Activated naive CD8-positive, alpha-beta T cell treated with anti-CD3 and anti-CD28 coated beads for 36 hours (primary cell): ENCODE results near the gene SLC37A1. TPM values are rescaled to one million over a fixed set of nuclear protein-coding genes. Genes with fewer than 3 reads are reported as not detected.
"Not testable (repeated sequence)": the region's sequence is repeated elsewhere in the genome, so short reads cannot be mapped to it uniquely, and the experiment has no call there.

Source experiments
- DNase-seq: peaks from one replicate; pipeline ENCODE4 v3.0.0; 2021
- H3K27ac Mint-ChIP-seq: one replicate; pipeline ENCODE4 v1.8.0; 2022; ENCODE audit warnings: mild to moderate bottlenecking, moderate library complexity, mixed read lengths
- H3K27me3 Mint-ChIP-seq: one replicate; pipeline ENCODE4 v1.8.0; 2022; ENCODE audit warnings: mild to moderate bottlenecking, mixed read lengths
- H3K36me3 Mint-ChIP-seq: one replicate; pipeline ENCODE4 v1.8.0; 2021; ENCODE audit warnings: mild to moderate bottlenecking, mixed read lengths
- H3K4me1 Mint-ChIP-seq: one replicate; pipeline ENCODE4 v1.8.0; 2021; ENCODE audit warnings: mixed read lengths
- H3K4me3 Mint-ChIP-seq: one replicate; pipeline ENCODE4 v1.8.0; 2022; ENCODE audit warnings: mild to moderate bottlenecking, moderate library complexity, mixed read lengths
- H3K9me3 Mint-ChIP-seq: one replicate; pipeline ENCODE4 v1.8.0; 2022; ENCODE audit warnings: mixed read lengths
- total RNA-seq, 2 experiments: library from RNA; stranded (reverse); gene quantifications; one replicate each; pipeline ENCODE4 v1.2.3, GENCODE V29; 2021

SLC37A1 gene
- total RNA-seq = 10 to 100 TPM; 15.7 to 17.5 TPM

GRCh38 chr21:42513151-42513984, at the start of gene SLC37A1:
TSS of gene SLC37A1 (plus strand) at chr21:42513852. CDS start at chr21:42518455, 4,603 bp downstream.
- H3K4me3 Mint-ChIP-seq = peak within 1 kb of the TSS; percentile 86
- peaks cover 25% of the 10 kb centered on the region for H3K4me1 Mint-ChIP-seq
- peak within 1 kb of the TSS; percentile 80 for H3K27ac Mint-ChIP-seq
- no peaks in the 10 kb centered on the region for H3K9me3 Mint-ChIP-seq
- H3K27me3 Mint-ChIP-seq = no peaks in the 10 kb centered on the region
- peak; percentile 64 for DNase-seq
- H3K36me3 Mint-ChIP-seq = peaks cover 4% of the 10 kb centered on the region

GRCh38 chr21:42463861-42464515, 49.7 kb upstream of the SLC37A1 start:
- Mint-ChIP-seq H3K9me3 (peaks cover 9% of the 10 kb centered on the region), H3K27ac (peak overlapping the region; percentile 92), H3K4me1 (peaks cover 68% of the 10 kb centered on the region), H3K36me3 (peaks cover 7% of the 10 kb centered on the region), H3K4me3 (peak overlapping the region; percentile 56), H3K27me3 (peaks cover 4% of the 10 kb centered on the region)
- peak; percentile 53 for DNase-seq

DNA sequence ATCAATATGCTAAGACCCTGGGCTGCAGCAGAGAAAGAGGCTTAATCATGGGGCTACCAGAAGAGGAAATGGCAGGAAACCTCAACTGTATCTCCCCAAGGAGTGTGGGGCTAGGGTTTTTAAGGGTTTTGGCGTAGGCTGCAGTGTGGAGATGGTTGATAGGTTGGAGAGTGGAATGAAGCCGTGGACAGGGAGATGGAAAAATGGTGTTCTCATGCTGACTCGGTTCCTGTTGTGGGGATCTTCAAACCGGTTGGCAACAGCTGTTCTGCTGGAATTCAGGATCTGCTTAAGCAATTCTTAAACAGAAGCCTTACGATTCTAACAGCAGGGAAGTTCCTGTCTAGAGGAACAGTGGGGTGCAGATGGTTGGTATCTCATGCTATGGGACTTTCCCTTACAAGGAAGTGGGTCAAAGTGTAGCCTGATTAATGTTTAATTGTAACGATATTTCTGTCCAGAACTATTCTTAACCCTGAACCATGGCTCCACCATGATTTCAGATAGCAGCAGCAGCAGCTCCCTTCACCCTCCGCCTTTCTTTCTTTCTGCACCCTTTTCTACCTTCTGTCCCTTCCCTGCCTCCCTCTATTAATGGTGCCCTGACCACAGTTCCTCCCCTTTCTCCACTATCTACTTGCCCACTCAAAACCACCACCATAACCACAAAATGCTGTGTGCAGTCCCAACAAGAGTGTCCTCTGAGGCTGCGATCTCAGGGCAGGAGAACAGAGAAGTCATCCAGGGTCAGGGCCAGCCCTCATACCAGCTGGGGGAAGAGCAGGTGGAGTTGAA, 48.4 kb upstream of the SLC37A1 start:
- no peak overlapping the region for H3K4me3 Mint-ChIP-seq
- H3K27me3 Mint-ChIP-seq = peaks cover 4% of the 10 kb centered on the region
- H3K9me3 Mint-ChIP-seq = peaks cover 9% of the 10 kb centered on the region
- H3K36me3 Mint-ChIP-seq = peaks cover 7% of the 10 kb centered on the region
- peaks cover 64% of the 10 kb centered on the region for H3K4me1 Mint-ChIP-seq
- peak overlapping the region; percentile 49 for H3K27ac Mint-ChIP-seq
- no peak for DNase-seq

- DNase-seq = no peak
- Mint-ChIP-seq H3K36me3 (peaks cover 7% of the 10 kb centered on the region), H3K9me3 (peaks cover 9% of the 10 kb centered on the region), H3K27me3 (peaks cover 4% of the 10 kb centered on the region), H3K4me3 (no peak overlapping the region), H3K4me1 (peaks cover 58% of the 10 kb centered on the region), H3K27ac (no peak overlapping the region)
Measured at GRCh38 chr21:42465803-42466127, 47.9 kb upstream of the SLC37A1 start.

- H3K9me3 Mint-ChIP-seq = peaks cover 6% of the 10 kb centered on the region
- H3K4me1 Mint-ChIP-seq = peaks cover 49% of the 10 kb centered on the region
- H3K4me3 Mint-ChIP-seq = no peak overlapping the region
- H3K36me3 Mint-ChIP-seq = peaks cover 7% of the 10 kb centered on the region
- H3K27ac Mint-ChIP-seq = no peak overlapping the region
- peaks cover 4% of the 10 kb centered on the region for H3K27me3 Mint-ChIP-seq
- DNase-seq = no peak
Measured at GRCh38 chr21:42466700-42467099, 47.0 kb upstream of the SLC37A1 start.

GRCh38 chr21:42467140-42467983, 46.3 kb upstream of the SLC37A1 start:
- Mint-ChIP-seq H3K4me1 (peaks cover 42% of the 10 kb centered on the region), H3K9me3 (peaks cover 6% of the 10 kb centered on the region), H3K36me3 (peaks cover 7% of the 10 kb centered on the region), H3K27me3 (peaks cover 4% of the 10 kb centered on the region), H3K4me3 (no peak overlapping the region), H3K27ac (no peak overlapping the region)
- DNase-seq = no peak

DNA sequence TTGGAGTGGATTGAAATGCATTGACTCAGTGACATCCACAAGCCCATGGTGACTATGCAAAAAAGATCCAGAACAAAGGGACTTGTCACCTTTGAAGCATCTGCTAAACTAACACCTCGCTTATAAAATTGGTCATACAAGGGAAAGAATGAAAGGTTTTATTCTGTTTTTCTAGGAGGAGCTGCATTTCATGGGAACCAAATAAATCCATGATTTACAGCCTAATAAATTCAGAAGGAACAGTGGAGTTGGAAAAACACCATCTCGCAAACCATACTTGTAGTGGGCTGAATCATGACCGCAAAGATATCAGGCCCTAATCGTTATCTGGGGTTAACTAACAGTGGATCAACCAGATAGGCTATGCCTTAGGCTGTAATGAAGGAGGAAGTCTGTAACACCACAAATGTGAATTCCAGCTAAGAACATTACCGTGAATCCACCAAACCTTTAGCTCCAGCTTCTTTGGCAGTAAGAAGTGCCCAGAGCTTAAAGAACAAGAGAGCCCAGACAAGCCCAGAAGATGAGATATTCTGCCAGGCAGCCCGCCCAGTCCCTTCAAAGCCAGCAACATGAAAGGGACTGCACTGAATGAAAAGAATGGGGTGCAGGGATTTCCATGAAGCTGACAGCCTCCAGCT, 45.0 kb upstream of the SLC37A1 start:
- DNase-seq = no peak
- Mint-ChIP-seq H3K27me3 (peaks cover 4% of the 10 kb centered on the region), H3K27ac (no peak overlapping the region), H3K4me3 (no peak overlapping the region), H3K9me3 (no peaks in the 10 kb centered on the region), H3K4me1 (peaks cover 31% of the 10 kb centered on the region), H3K36me3 (peaks cover 7% of the 10 kb centered on the region)

DNA sequence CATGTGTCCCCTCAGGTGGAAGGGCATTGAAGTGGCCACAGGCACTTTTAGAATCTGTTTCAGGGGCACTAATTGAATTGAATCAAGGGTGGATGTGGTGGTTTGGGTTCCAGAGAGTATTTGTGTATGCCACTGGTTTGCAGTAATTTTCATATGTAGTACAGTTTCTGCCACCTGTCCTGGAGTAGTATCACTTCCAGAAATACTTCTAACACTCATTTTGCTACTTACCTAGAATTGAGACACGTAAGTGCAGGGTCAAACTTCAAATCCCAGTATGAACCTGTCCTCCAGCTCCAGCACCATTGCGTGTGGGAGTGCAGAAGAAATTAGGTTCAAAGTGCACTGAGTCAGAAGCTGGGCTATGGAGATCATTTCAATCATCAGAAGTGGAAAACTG, 44.4 kb upstream of the SLC37A1 start:
- Mint-ChIP-seq H3K27ac (no peak overlapping the region), H3K4me1 (peaks cover 24% of the 10 kb centered on the region), H3K36me3 (peaks cover under 1% of the 10 kb centered on the region), H3K4me3 (no peak overlapping the region), H3K27me3 (peaks cover 4% of the 10 kb centered on the region), H3K9me3 (no peaks in the 10 kb centered on the region)
- no peak for DNase-seq

- not testable (repeated sequence) for H3K27me3 Mint-ChIP-seq, H3K36me3 Mint-ChIP-seq, DNase-seq, H3K9me3 Mint-ChIP-seq, H3K27ac Mint-ChIP-seq, H3K4me3 Mint-ChIP-seq
- H3K4me1 Mint-ChIP-seq = peaks cover 22% of the 10 kb centered on the region
Measured at GRCh38 chr21:42469726-42470125, 43.9 kb upstream of the SLC37A1 start.

DNA sequence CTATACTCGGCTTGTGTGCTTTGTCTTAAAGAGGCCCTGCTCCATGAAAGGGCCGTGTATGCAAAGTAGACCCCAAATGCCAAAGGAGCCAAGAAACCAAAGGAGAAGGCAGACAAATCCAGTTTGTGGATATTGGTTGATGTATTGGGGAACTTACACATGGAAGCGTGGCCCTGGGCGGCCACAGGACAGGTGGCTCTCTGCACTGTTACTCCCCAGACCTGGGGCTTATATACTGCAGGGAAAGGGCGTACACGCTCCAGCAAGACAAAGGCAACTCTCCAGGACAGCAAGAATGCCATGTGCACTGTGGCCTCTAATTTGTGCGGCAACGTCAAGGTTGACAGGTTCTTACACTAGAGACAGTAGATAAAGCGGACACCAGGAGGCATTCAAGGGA, 42.4 kb upstream of the SLC37A1 start:
- peaks cover 11% of the 10 kb centered on the region for H3K4me1 Mint-ChIP-seq
- peaks cover 4% of the 10 kb centered on the region for H3K27me3 Mint-ChIP-seq
- H3K9me3 Mint-ChIP-seq = no peaks in the 10 kb centered on the region
- H3K4me3 Mint-ChIP-seq = no peak overlapping the region
- H3K27ac Mint-ChIP-seq = no peak overlapping the region
- H3K36me3 Mint-ChIP-seq = no peaks in the 10 kb centered on the region
- DNase-seq = no peak

GRCh38 chr21:42471716-42472330, 41.8 kb upstream of the SLC37A1 start:
- Mint-ChIP-seq H3K9me3 (no peaks in the 10 kb centered on the region), H3K36me3 (no peaks in the 10 kb centered on the region), H3K4me3 (no peak overlapping the region), H3K27ac (no peak overlapping the region), H3K4me1 (peaks cover 10% of the 10 kb centered on the region), H3K27me3 (peaks cover 4% of the 10 kb centered on the region)
- no peak for DNase-seq

DNA sequence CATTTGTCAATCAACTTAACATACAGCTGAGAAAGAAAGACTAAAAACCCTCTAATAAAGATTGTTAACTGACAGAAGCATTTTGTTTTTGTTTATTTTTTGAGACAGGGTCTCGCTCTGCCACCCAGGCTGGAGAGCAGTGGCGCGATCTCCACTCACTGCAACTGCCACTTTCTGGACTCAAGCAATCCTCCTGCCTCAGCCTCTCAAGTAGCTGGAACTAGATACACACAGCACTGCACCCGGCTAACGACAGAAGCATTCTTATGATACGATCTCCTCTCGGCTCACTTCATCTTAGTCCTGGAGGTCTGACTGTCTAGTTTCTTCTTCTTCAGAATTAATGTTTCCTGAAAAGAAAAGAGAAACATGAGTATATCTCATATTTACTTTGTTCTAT, 41.1 kb upstream of the SLC37A1 start:
- H3K36me3 Mint-ChIP-seq = no peaks in the 10 kb centered on the region
- no peak overlapping the region for H3K27ac Mint-ChIP-seq
- peaks cover 4% of the 10 kb centered on the region for H3K4me1 Mint-ChIP-seq
- no peaks in the 10 kb centered on the region for H3K9me3 Mint-ChIP-seq
- DNase-seq = no peak
- peaks cover 2% of the 10 kb centered on the region for H3K27me3 Mint-ChIP-seq
- no peak overlapping the region for H3K4me3 Mint-ChIP-seq

DNA sequence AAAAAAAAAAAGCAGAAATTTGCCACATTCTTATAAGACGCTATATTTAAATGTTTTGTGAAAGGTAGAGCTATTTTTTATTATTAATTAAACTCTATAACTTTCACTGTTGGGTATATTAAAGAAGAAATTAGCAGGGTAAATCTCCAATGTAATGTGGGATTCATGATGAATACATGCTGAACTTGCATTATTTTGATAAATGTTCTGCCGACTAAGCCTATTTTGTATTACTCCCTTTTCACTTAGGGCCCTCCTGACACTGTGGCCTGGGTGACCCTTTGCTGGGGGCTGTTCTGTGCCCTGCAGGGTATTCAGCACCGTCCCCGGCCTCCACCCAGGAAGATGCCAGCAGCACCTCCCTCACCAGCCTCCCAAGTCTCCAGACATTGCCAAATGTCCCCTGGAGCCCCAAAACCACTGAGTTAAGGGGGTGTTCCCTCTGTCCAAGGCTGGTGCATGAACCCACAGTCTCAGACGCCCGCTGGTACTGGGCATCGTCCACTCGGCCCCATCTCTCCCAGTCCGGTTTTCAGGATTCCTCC, 40.1 kb upstream of the SLC37A1 start:
- H3K27me3 Mint-ChIP-seq = no peaks in the 10 kb centered on the region
- no peaks in the 10 kb centered on the region for H3K36me3 Mint-ChIP-seq
- DNase-seq = no peak
- no peaks in the 10 kb centered on the region for H3K9me3 Mint-ChIP-seq
- H3K4me1 Mint-ChIP-seq = peaks cover 3% of the 10 kb centered on the region
- no peak overlapping the region for H3K27ac Mint-ChIP-seq
- no peak overlapping the region for H3K4me3 Mint-ChIP-seq
